H1 (cell line): Measurements from ENCODE around the gene RPGR. TPM values are rescaled to one million over a fixed set of nuclear protein-coding genes. Genes with fewer than 3 reads are reported as not detected.

ENCODE experiments used
- CTCF ChIA-PET: fragments of 300-600 bp; sonication (Branson Sonifier 250); formaldehyde crosslinking; loops from one replicate; lab custom pipeline; 2021; ENCODE audit not compliant: partially characterized antibody; lab: Charles Lee
- POLR2A ChIA-PET: fragments of 300-600 bp; sonication (Branson Sonifier 250); formaldehyde crosslinking; loops from one replicate; lab custom pipeline; 2021; ENCODE audit warnings: inconsistent platforms; ENCODE audit not compliant: partially characterized antibody; lab: Charles Lee
- DNase-seq, 2 experiments: peaks; one replicate each; pipeline versions ENCODE4 v3.0.0 to v3.0.0-alpha.2; 2010 to 2022; ENCODE audit warnings: low spot score in 2 of 2, low read depth in 1 of 2, mixed read lengths in 1 of 2
- FAIRE-seq: peaks from 2 replicates; lab custom pipeline; 2011; peaks lifted over from hg19 to GRCh38; lab: Jason Lieb, UNC
- H2AFZ ChIP-seq: 2 replicates; pipeline ENCODE4 v1.8.1; 2012; ENCODE audit warnings: low read length, inconsistent platforms
- H2AK5ac ChIP-seq: 2 replicates; pipeline ENCODE4 v1.6.1; 2013; ENCODE audit warnings: low read depth, low read length
- H2BK120ac ChIP-seq: replicated peaks from 2 replicates; pipeline ENCODE3; 2013; ENCODE audit warnings: low read depth, low read length, inconsistent platforms
- H2BK12ac ChIP-seq: 2 replicates; pipeline ENCODE4 v1.6.1; 2013; ENCODE audit warnings: low read depth, low read length
- H2BK15ac ChIP-seq: 2 replicates; pipeline ENCODE4 v1.6.1; 2013; ENCODE audit warnings: low read length
- H2BK20ac ChIP-seq: 2 replicates; pipeline ENCODE4 v1.6.1; 2013; ENCODE audit warnings: low read length
- H2BK5ac ChIP-seq: 2 replicates; pipeline ENCODE4 v1.6.1; 2013; ENCODE audit warnings: low read depth, low read length
- H3K14ac ChIP-seq: 2 replicates; pipeline ENCODE4 v1.6.1; 2013; ENCODE audit warnings: inconsistent platforms; ENCODE audit not compliant: insufficient read length
- H3K18ac ChIP-seq: 2 replicates; pipeline ENCODE4 v1.6.1; 2013; ENCODE audit warnings: low read length; ENCODE audit errors: extremely low read depth
- H3K23ac ChIP-seq: 2 replicates; pipeline ENCODE4 v1.6.1; 2013; ENCODE audit warnings: inconsistent platforms; ENCODE audit not compliant: insufficient read length
- H3K23me2 ChIP-seq: 2 replicates; pipeline ENCODE4 v1.6.1; 2013; ENCODE audit warnings: low read depth, low read length
- H3K27ac ChIP-seq: 2 replicates; pipeline ENCODE4 v1.6.1; 2011; ENCODE audit warnings: low read depth, low read length, inconsistent platforms
- H3K27me3 ChIP-seq, 4 experiments: replicated peaks in 1 of 4; 1 replicate in 1 of 4; 2 replicates in 3 of 4; pipeline versions ENCODE4 v1.6.1 to v1.8.1; 2011 to 2013; ENCODE audit warnings: low read length in 3 of 4, mild to moderate bottlenecking in 3 of 4, inconsistent platforms in 2 of 4, mixed read lengths in 2 of 4, moderate library complexity in 1 of 4; ENCODE audit not compliant: control insufficient read depth in 3 of 4, insufficient read depth in 3 of 4; ENCODE audit errors: extremely low read depth in 1 of 4
- H3K36me3 ChIP-seq, 4 experiments: 2 replicates each; pipeline versions ENCODE4 v1.6.1 to v1.8.1; 2011 to 2013; ENCODE audit warnings: mild to moderate bottlenecking in 4 of 4, low read length in 3 of 4, moderate library complexity in 2 of 4, control low read depth in 1 of 4, inconsistent platforms in 1 of 4; ENCODE audit not compliant: insufficient read depth in 4 of 4, control insufficient read depth in 2 of 4
- H3K4ac ChIP-seq: replicated peaks from 2 replicates; pipeline ENCODE3; 2013; ENCODE audit warnings: low read length, low read depth, mixed read lengths, inconsistent platforms; ENCODE audit not compliant: insufficient read length
- H3K4me1 ChIP-seq, 4 experiments: replicated peaks in 1 of 4; 1 replicate in 1 of 4; 2 replicates in 3 of 4; pipeline versions ENCODE4 v1.6.1 to v1.8.1; 2011 to 2013; ENCODE audit warnings: low read length in 3 of 4, inconsistent platforms in 2 of 4, mixed read lengths in 1 of 4; ENCODE audit not compliant: insufficient read depth in 4 of 4, control insufficient read depth in 3 of 4
- H3K4me2 ChIP-seq, 2 experiments: 2 replicates each; pipeline versions ENCODE4 v1.6.1 to v1.8.1; 2011 to 2013; ENCODE audit warnings: low read depth in 2 of 2, low read length in 2 of 2, control low read depth in 1 of 2, inconsistent platforms in 1 of 2, mild to moderate bottlenecking in 1 of 2; ENCODE audit not compliant: insufficient read depth in 1 of 2
- H3K4me3 ChIP-seq, 4 experiments: fragments of 200-600, 300-600 bp in 1 of 4; sonication (generic), shearing (Covaris generic), sonication (Bioruptor Twin) in 1 of 4; 2 replicates each; pipeline versions ENCODE4 v1.5.1 to v1.8.1; 2011 to 2016; ENCODE audit warnings: low read length in 4 of 4, low read depth in 3 of 4, control low read depth in 2 of 4, inconsistent platforms in 2 of 4, mild to moderate bottlenecking in 2 of 4, mixed read lengths in 1 of 4, moderate library complexity in 1 of 4; ENCODE audit not compliant: insufficient read depth in 2 of 4; ENCODE audit errors: extremely low read depth in 1 of 4
- H3K56ac ChIP-seq: replicated peaks from 2 replicates; pipeline ENCODE3; 2013; ENCODE audit warnings: low read depth, mild to moderate bottlenecking, mixed read lengths, low read length, inconsistent platforms; ENCODE audit not compliant: insufficient read length
- H3K79me1 ChIP-seq: 2 replicates; pipeline ENCODE4 v1.6.1; 2013; ENCODE audit warnings: low read depth, low read length, control low read depth
- H3K79me2 ChIP-seq, 2 experiments: 2 replicates each; pipeline versions ENCODE4 v1.6.1 to v1.8.1; 2012 to 2013; ENCODE audit warnings: low read length in 2 of 2, mild to moderate bottlenecking in 2 of 2, inconsistent platforms in 1 of 2; ENCODE audit not compliant: insufficient read depth in 2 of 2, control insufficient read depth in 1 of 2
- H3K9ac ChIP-seq, 4 experiments: replicated peaks in 1 of 4; 1 replicate in 1 of 4; 2 replicates in 3 of 4; pipeline versions ENCODE4 v1.6.1 to v1.8.1; 2011 to 2013; ENCODE audit warnings: low read depth in 3 of 4, low read length in 3 of 4, control low read depth in 2 of 4, mild to moderate bottlenecking in 2 of 4, moderate library complexity in 2 of 4, inconsistent platforms in 1 of 4; ENCODE audit errors: extremely low read depth in 1 of 4
- H3K9me3 ChIP-seq, 2 experiments: 2 replicates each; pipeline versions ENCODE4 v1.6.1 to v1.8.1; 2012 to 2013; ENCODE audit warnings: mild to moderate bottlenecking in 2 of 2, moderate library complexity in 2 of 2, control low read depth in 1 of 2, inconsistent platforms in 1 of 2, low read depth in 1 of 2, low read length in 1 of 2, mixed read lengths in 1 of 2; ENCODE audit not compliant: insufficient read depth in 2 of 2
- H4K20me1 ChIP-seq, 2 experiments: replicated peaks in 1 of 2; 2 replicates each; pipeline versions ENCODE3 to v1.8.1; 2011 to 2013; ENCODE audit warnings: inconsistent platforms in 2 of 2, low read length in 2 of 2, mild to moderate bottlenecking in 1 of 2; ENCODE audit not compliant: insufficient read depth in 2 of 2, control insufficient read depth in 1 of 2
- H4K5ac ChIP-seq: 2 replicates; pipeline ENCODE4 v1.6.1; 2013; ENCODE audit warnings: low read length, low read depth, mixed read lengths, inconsistent platforms; ENCODE audit not compliant: insufficient read length
- H4K8ac ChIP-seq: 2 replicates; pipeline ENCODE4 v1.8.0; 2013; ENCODE audit warnings: mild to moderate bottlenecking, moderate library complexity, low read length, inconsistent platforms; ENCODE audit not compliant: insufficient read depth; ENCODE audit errors: extremely low read depth
- H4K91ac ChIP-seq: replicated peaks from 2 replicates; pipeline ENCODE3; 2013; ENCODE audit warnings: low read length, mixed read lengths, inconsistent platforms; ENCODE audit not compliant: insufficient read length
- NANOG ChIP-seq: IDR thresholded peaks from 2 replicates; pipeline ENCODE4 v1.6.1; 2011; ENCODE audit warnings: low read length, low read depth, mild to moderate bottlenecking, inconsistent platforms; ENCODE audit not compliant: insufficient read depth, poor library complexity, severe bottlenecking
- NRF1 ChIP-seq: IDR thresholded peaks from 2 replicates; pipeline ENCODE4 v1.6.1; 2011; ENCODE audit warnings: mild to moderate bottlenecking, low read depth, low read length, improper control_type of control experiment
- RAD21 ChIP-seq, 2 experiments: IDR thresholded peaks in 1 of 2; conservative IDR thresholded peaks in 1 of 2; 2 replicates each; pipeline ENCODE4 v1.6.1; 2011; ENCODE audit warnings: low read depth in 2 of 2, low read length in 2 of 2, improper control_type of control experiment in 1 of 2, inconsistent platforms in 1 of 2, mild to moderate bottlenecking in 1 of 2, moderate library complexity in 1 of 2
- SP1 ChIP-seq: IDR thresholded peaks from 2 replicates; pipeline ENCODE4 v1.6.1; 2011; ENCODE audit warnings: low read depth, low read length
- WGBS, 2 experiments: shearing (Covaris generic) in 1 of 2; methylation state at CpG; one replicate each; pipeline versions ENCODE4 v1.1.6 to v1.1.7; 2013 to 2015; ENCODE audit warnings: low lambda C conversion rate in 2 of 2, mixed read lengths in 2 of 2, inconsistent platforms in 1 of 2, low coverage in 1 of 2, missing lambda C conversion rate in 1 of 2; ENCODE audit not compliant: insufficient replicate concordance in 2 of 2, insufficient coverage in 1 of 2, insufficient read length in 1 of 2; ENCODE audit errors: extremely low coverage in 1 of 2, missing lambda C conversion rate in 1 of 2; 5-methylcytosine and 5-hydroxymethylcytosine counted together
- polyA plus RNA-seq, 7 experiments: library from polyadenylated mRNA; depleted of rRNA in 3 of 7; stranded (reverse) in 5 of 7; unstranded in 2 of 7; fragments of >200 nt in 5 of 7; fragments of 200-250 nt in 2 of 7; gene quantifications; 1 replicate in 5 of 7; 2 replicates in 1 of 7; 4 replicates in 1 of 7; pipeline versions ENCODE4 v1.2.1 to v1.2.3, GENCODE V29; 2011 to 2013; ENCODE audit warnings: missing spikeins in 2 of 7, mixed read lengths in 2 of 7
- total RNA-seq: library from RNA; stranded (reverse); fragmentation: NEBNext Ultra II Directional; extraction: Animal tissue kit (Norgen Biotek cat#: 25700); gene quantifications from 2 replicates; pipeline ENCODE4 v1.2.1, GENCODE V29; 2021

RPGR gene
- total and polyA plus RNA-seq, 2 of the 8 experiments (the other 6 are each of a cell fraction or from before 2014, with no cell fraction given), result 1.6 to 10.0 TPM

- Histone ChIP-seq H3K36me3 (no peaks in the 10 kb centered on the region), H4K20me1 (no peaks in the 10 kb centered on the region), H4K5ac (no peak overlapping the region), H3K27ac (no peak overlapping the region), H3K18ac (no peak overlapping the region), H2AK5ac (no peak overlapping the region), H3K9ac (no peak overlapping the region), H3K4me2 (no peak overlapping the region), H3K79me1 (no peaks in the 10 kb centered on the region), H3K27me3 (no peaks in the 10 kb centered on the region), H2AFZ (no peak overlapping the region), H3K23ac (no peak overlapping the region), H3K4me1 (no peaks in the 10 kb centered on the region), H2BK15ac (no peak overlapping the region), H3K79me2 (no peaks in the 10 kb centered on the region), H4K8ac (no peak overlapping the region), H2BK12ac (no peak overlapping the region), H3K4me3 (no peak overlapping the region), H2BK120ac (no peak overlapping the region), H2BK5ac (no peak overlapping the region), H3K23me2 (no peaks in the 10 kb centered on the region), H2BK20ac (no peak overlapping the region), H3K56ac (no peak overlapping the region), H4K91ac (no peak overlapping the region), H3K4ac (no peak overlapping the region), H3K9me3 (no peaks in the 10 kb centered on the region), H3K14ac (no peak overlapping the region)
- no peak for TF ChIP-seq RAD21 (IDR thresholded peaks at IDR 0.05 in 1 of 2, conservative IDR thresholded peaks at IDR 0.05 in 1 of 2; ENCODE audit: low read depth in 2 of 2, low read length in 2 of 2)
- TF ChIP-seq NRF1, result no peak
- TF ChIP-seq NANOG, result no peak
- no peak for TF ChIP-seq SP1
- ChIA-PET CTCF (no interaction called here), POLR2A (no interaction called here)
- FAIRE-seq (no peak), DNase-seq (no peak)
- 90% methylated on average over 1 of the region's 3 CpGs; no CpG with 5 or more reads in 1 of the 2 experiments for WGBS, 2 experiments
Observed at GRCh38 chrX:38351346-38351745, 24.0 kb upstream of the RPGR start.
